Activated CD8-positive, alpha-beta memory T cell treated with anti-CD3 and anti-CD28 coated beads, Interleukin-2, amount 10 ng/mL, durations not matched to agents 7 days and 5 days (primary cell): ENCODE measurements around the gene MYH10. TPM values are rescaled to one million over a fixed set of nuclear protein-coding genes. Genes with fewer than 3 reads are reported as not detected.
A peak's percentile ranks its signal among the peaks of the same experiment; 100 is the strongest.

ENCODE experiments used
- ATAC-seq: fragments of 150-1000 bp; cut with Tn5 transposase; one replicate; pipeline ENCODE4 v1.10.0; 2021; ENCODE audit warnings: moderate library complexity
- CTCF ChIA-PET: fragments of 350-600 bp; sonication (Branson Sonifier 250); formaldehyde crosslinking; loops from one replicate; lab custom pipeline; 2021; ENCODE audit warnings: antibody characterized with exemption; lab: Charles Lee
- DNase-seq: peaks from one replicate; pipeline ENCODE4 v3.0.0-alpha.2; 2020
- H3K27ac Mint-ChIP-seq: one replicate; pipeline ENCODE4 v1.8.0; 2021; ENCODE audit warnings: mild to moderate bottlenecking, mixed read lengths
- H3K27me3 Mint-ChIP-seq: one replicate; pipeline ENCODE4 v1.8.0; 2021; ENCODE audit warnings: mixed read lengths
- H3K36me3 Mint-ChIP-seq: one replicate; pipeline ENCODE4 v1.8.0; 2021; ENCODE audit warnings: mild to moderate bottlenecking, mixed read lengths
- H3K4me1 Mint-ChIP-seq: one replicate; pipeline ENCODE4 v1.8.0; 2021; ENCODE audit warnings: mixed read lengths
- H3K4me3 Mint-ChIP-seq: one replicate; pipeline ENCODE4 v1.8.0; 2021; ENCODE audit warnings: mild to moderate bottlenecking, moderate library complexity, mixed read lengths
- H3K9me3 Mint-ChIP-seq: one replicate; pipeline ENCODE4 v1.8.0; 2022; ENCODE audit warnings: low read depth, mixed read lengths
- total RNA-seq, 2 experiments: library from RNA; stranded (reverse); gene quantifications; one replicate each; pipeline ENCODE4 v1.2.3, GENCODE V29; 2021

The MYH10 gene
- total RNA-seq, 2 experiments from 2014 or later, result 8.1 to 30.4 TPM

DNA sequence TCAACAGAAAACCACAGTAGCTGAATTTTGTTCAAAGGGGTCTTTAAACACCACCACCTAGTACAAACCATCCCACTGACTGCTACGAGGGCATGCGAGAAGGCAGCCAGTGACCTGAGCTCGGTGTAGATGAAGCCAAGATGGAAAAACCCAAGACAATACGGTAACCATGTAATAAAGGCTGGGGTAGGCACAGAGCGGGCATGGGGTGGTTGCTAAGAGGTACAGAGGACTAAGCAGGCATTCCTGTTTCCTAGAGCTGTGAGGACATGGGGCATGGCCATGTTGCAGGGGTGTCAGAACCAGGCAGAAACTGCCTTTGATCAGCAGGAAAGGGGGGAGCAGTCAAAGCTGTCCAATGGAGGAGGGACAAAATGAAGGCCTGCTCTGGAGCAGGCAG lies 142.8 kb downstream of the MYH10 start:
- Mint-ChIP-seq H3K4me3 (no peak overlapping the region), H3K4me1 (no peaks in the 10 kb centered on the region), H3K27me3 (no peaks in the 10 kb centered on the region), H3K27ac (no peak overlapping the region), H3K36me3 (peaks cover 17% of the 10 kb centered on the region), H3K9me3 (peaks cover 6% of the 10 kb centered on the region)
- CTCF ChIA-PET, result interaction anchor here (0.8 kb wide), 1 partner anchor 10 kb away, joined by 4 read pairs; no protein-coding TSS in a partner anchor
- no peak for ATAC-seq
- no peak for DNase-seq

- H3K27ac Mint-ChIP-seq, result no peak overlapping the region
- ATAC-seq (no peak), DNase-seq (no peak)
- no peaks in the 10 kb centered on the region for H3K4me1 Mint-ChIP-seq
- peaks cover 6% of the 10 kb centered on the region for H3K9me3 Mint-ChIP-seq
- H3K4me3 Mint-ChIP-seq, result no peak overlapping the region
- H3K36me3 Mint-ChIP-seq, result peaks cover 20% of the 10 kb centered on the region
- CTCF ChIA-PET, result interaction anchor here (0.8 kb wide), 1 partner anchor 11 kb away, joined by 4 read pairs; no protein-coding TSS in a partner anchor
- no peaks in the 10 kb centered on the region for H3K27me3 Mint-ChIP-seq
Measured at GRCh38 chr17:8487130-8487645, 143.3 kb downstream of the MYH10 start.

GRCh38 chr17:8485491-8485890 lies 145.0 kb downstream of the MYH10 start:
- peaks cover 33% of the 10 kb centered on the region for H3K36me3 Mint-ChIP-seq
- H3K27ac Mint-ChIP-seq, result no peak overlapping the region
- DNase-seq (no peak), ATAC-seq (no peak)
- CTCF ChIA-PET, result interaction anchor here (1.0 to 1.7 kb wide), 2 partner anchors 76 to 102 kb away, joined by 3 to 4 read pairs; no protein-coding TSS in a partner anchor
- no peak overlapping the region for H3K4me3 Mint-ChIP-seq
- H3K9me3 Mint-ChIP-seq, result peaks cover 6% of the 10 kb centered on the region
- no peaks in the 10 kb centered on the region for H3K27me3 Mint-ChIP-seq
- H3K4me1 Mint-ChIP-seq, result no peaks in the 10 kb centered on the region

GRCh38 chr17:8484465-8484864 lies 146.1 kb downstream of the MYH10 start:
- CTCF ChIA-PET, result no interaction called here
- Mint-ChIP-seq H3K4me1 (no peaks in the 10 kb centered on the region), H3K36me3 (peaks cover 39% of the 10 kb centered on the region), H3K4me3 (no peak overlapping the region), H3K27me3 (no peaks in the 10 kb centered on the region), H3K9me3 (peaks cover 6% of the 10 kb centered on the region), H3K27ac (no peak overlapping the region)
- no peak for DNase-seq
- no peak for ATAC-seq

DNA sequence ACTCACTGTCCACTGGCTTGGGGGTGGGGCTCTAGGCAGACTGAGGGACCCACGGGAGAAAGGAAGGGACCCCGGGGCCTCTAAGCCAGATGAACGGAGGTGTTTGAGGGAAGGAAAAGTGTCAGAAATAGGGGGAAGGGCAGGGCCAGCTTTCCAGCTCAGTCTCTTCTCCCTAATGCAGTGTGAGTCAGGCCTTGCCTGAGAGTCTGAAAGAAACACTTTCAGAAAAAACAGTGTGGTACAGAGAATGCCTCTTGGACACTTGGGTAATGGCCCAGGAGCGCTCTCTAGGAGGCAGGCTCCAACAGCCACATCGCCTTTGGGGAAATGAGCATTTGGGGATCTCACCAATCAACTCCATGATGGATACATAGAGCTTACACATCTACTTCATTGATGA lies 148.0 kb downstream of the MYH10 start:
- peaks cover 6% of the 10 kb centered on the region for H3K9me3 Mint-ChIP-seq
- ATAC-seq, result no peak
- H3K27me3 Mint-ChIP-seq, result no peaks in the 10 kb centered on the region

GRCh38 chr17:8481703-8482102 lies 148.8 kb downstream of the MYH10 start:
- Mint-ChIP-seq H3K9me3 (peaks cover 6% of the 10 kb centered on the region), H3K27me3 (no peaks in the 10 kb centered on the region), H3K4me3 (no peak overlapping the region), H3K27ac (no peak overlapping the region), H3K4me1 (no peaks in the 10 kb centered on the region), H3K36me3 (peaks cover 46% of the 10 kb centered on the region)
- CTCF ChIA-PET, result no interaction called here
- DNase-seq (no peak), ATAC-seq (no peak)

More for the DNA sequence above, 148.0 kb downstream of the MYH10 start:
- Mint-ChIP-seq H3K27ac (no peak overlapping the region), H3K36me3 (peaks cover 46% of the 10 kb centered on the region), H3K4me3 (no peak overlapping the region), H3K4me1 (no peaks in the 10 kb centered on the region)
- CTCF ChIA-PET, result no interaction called here
- no peak for DNase-seq

DNA sequence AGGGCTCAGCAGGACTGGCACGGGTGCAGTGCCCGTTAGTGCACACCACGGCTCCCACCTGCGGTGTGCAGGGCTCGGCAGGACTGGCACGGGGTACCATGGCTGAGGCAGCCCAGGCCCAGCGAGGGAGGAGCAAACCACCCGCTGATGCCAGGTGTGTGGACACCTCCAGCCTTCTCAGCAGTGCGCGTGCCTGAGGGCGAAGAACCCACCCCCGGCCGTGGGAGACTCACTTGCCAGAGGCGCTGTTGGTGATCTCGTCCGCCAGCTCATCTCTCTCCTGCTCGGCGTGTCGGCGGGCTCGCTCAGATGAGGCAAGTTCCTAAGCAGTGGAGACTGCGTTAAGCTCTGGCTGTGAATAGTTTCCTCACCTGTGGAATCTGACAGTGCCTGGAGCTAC lies 149.4 kb downstream of the MYH10 start:
- Mint-ChIP-seq H3K4me1 (no peaks in the 10 kb centered on the region), H3K36me3 (peaks cover 46% of the 10 kb centered on the region), H3K27ac (no peak overlapping the region), H3K4me3 (no peak overlapping the region), H3K9me3 (peaks cover 6% of the 10 kb centered on the region), H3K27me3 (no peaks in the 10 kb centered on the region)
- ATAC-seq (no peak), DNase-seq (no peak)
- CTCF ChIA-PET, result no interaction called here

- no peak overlapping the region for H3K4me3 Mint-ChIP-seq
Measured at GRCh38 chr17:8480011-8480976, 150.2 kb downstream of the MYH10 start.

GRCh38 chr17:8479431-8479947 lies 151.0 kb downstream of the MYH10 start:
- ATAC-seq (no peak), DNase-seq (no peak)
- no peaks in the 10 kb centered on the region for H3K27me3 Mint-ChIP-seq
- peaks cover 1% of the 10 kb centered on the region for H3K9me3 Mint-ChIP-seq
- peaks cover 52% of the 10 kb centered on the region for H3K36me3 Mint-ChIP-seq
- H3K4me3 Mint-ChIP-seq, result no peak overlapping the region
- CTCF ChIA-PET, result no interaction called here
- no peaks in the 10 kb centered on the region for H3K4me1 Mint-ChIP-seq
- no peak overlapping the region for H3K27ac Mint-ChIP-seq

More at GRCh38 chr17:8480011-8480976, 150.2 kb downstream of the MYH10 start:
- CTCF ChIA-PET, result no interaction called here
- no peak for ATAC-seq
- Mint-ChIP-seq H3K4me1 (no peaks in the 10 kb centered on the region), H3K36me3 (peaks cover 53% of the 10 kb centered on the region), H3K27ac (no peak overlapping the region), H3K9me3 (peaks cover 6% of the 10 kb centered on the region), H3K27me3 (no peaks in the 10 kb centered on the region)
- no peak for DNase-seq

DNA sequence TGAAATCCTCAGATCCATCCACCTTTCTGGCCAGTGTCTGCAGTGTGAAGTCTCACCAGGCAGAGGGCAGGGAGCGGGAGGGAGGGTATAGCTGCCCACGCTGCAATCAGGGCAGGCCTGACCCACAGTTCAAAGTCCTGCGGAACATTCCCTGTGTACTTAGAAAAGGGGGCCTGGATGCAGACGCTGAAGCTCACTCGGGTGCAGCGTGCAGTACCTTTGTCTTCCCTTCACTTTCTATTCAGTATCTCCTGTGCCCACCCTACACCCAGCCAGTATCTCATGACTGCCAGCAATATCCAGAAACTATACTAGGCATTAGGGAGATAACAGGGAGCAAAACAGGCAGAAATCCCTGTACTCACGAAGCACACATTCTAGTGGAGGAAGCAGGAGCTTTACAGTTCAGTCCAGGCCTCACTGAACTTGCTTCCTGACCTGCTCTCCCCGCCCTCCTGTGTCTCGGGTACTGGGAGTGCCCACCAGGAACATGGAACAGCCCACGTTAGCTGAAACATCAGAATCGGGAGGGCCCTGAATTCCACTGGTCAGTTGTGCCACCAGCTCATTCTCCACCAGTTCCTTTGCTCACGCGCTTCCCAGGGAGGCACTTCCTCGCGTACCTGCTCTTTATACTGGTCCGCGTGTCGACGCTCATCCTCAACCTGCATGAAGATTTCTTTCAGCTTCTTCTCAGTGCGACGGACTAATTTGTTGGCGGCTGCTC lies 152.6 kb downstream of the MYH10 start:
- Mint-ChIP-seq H3K27me3 (no peaks in the 10 kb centered on the region), H3K4me3 (no peak overlapping the region), H3K27ac (no peak overlapping the region), H3K36me3 (peaks cover 51% of the 10 kb centered on the region), H3K9me3 (no peaks in the 10 kb centered on the region), H3K4me1 (no peaks in the 10 kb centered on the region)
- CTCF ChIA-PET, result no interaction called here
- ATAC-seq, result no peak
- DNase-seq, result peak; percentile 22

DNA sequence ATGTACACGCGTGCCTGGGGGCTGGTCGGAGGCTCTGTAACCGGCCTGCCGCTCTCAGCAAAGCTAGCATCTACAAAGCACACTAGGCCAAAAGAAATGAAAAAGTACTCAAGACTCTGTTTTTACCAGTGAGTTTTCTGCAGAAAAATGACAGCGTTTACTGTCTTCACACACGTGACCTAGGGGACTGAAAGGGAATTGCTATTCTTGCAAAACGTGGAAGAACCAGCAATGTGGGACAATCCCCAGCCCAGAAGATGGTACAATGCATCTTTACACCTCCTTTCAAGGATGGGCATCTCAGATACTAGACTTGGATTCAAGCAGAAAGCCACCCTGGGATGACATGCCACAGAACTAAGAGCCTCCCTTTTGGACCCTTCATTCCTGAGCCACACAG lies 153.4 kb downstream of the MYH10 start:
- Mint-ChIP-seq H3K4me3 (no peak overlapping the region), H3K4me1 (no peaks in the 10 kb centered on the region), H3K27ac (no peak overlapping the region), H3K36me3 (peaks cover 47% of the 10 kb centered on the region), H3K27me3 (no peaks in the 10 kb centered on the region), H3K9me3 (no peaks in the 10 kb centered on the region)
- CTCF ChIA-PET, result no interaction called here
- ATAC-seq (no peak), DNase-seq (no peak)

DNA sequence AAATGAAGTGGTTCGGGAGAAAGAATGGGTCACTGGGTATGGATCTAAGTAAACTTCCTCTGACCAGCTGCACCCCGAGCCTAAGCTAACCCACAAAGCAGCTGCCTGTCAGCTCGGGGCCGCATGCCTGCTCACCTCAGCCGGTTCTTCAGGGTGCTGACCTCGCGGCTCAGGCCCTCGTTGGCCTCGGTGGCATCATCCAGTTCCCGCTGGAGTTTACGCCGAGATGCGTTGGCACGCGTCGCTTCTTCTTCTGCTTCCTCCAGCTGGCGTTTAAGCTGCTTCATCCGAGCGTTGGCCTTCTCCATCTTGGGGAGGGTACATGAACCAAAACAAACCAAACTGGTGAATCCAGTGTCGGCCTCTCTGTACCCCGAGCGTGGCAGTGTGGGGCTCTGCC lies 153.8 kb downstream of the MYH10 start:
- CTCF ChIA-PET, result no interaction called here
- H3K36me3 Mint-ChIP-seq, result peaks cover 44% of the 10 kb centered on the region

DNA sequence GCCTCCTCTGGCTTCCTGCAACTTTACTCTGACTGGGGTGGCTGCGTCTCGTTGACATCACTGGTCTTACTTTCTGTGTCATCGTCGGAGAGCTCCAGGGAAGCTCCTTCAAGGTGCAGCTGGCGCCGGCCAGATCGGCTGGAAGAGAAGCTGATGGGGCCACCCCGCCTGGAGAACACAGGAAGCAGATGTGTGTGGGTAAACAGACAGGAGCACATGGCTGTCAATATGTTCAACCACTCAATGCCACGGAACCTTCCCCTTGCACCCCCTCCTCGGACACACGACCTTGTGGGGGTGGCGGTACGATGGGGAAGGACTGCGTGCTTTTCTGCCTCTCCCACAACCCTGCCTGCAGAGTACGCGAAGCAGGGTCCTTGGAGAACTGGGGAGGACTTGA lies 154.7 kb downstream of the MYH10 start:
- CTCF ChIA-PET, result no interaction called here
- Mint-ChIP-seq H3K4me1 (no peaks in the 10 kb centered on the region), H3K27me3 (no peaks in the 10 kb centered on the region), H3K9me3 (no peaks in the 10 kb centered on the region), H3K4me3 (no peak overlapping the region), H3K36me3 (peaks cover 38% of the 10 kb centered on the region), H3K27ac (no peak overlapping the region)
- no peak for DNase-seq
- no peak for ATAC-seq

More for the DNA sequence above, 153.8 kb downstream of the MYH10 start:
- Mint-ChIP-seq H3K27ac (no peak overlapping the region), H3K4me3 (no peak overlapping the region), H3K4me1 (no peaks in the 10 kb centered on the region), H3K9me3 (no peaks in the 10 kb centered on the region), H3K27me3 (no peaks in the 10 kb centered on the region)
- peak; percentile 30 for DNase-seq
- ATAC-seq, result no peak
